ENCODE results near the gene DENND1A.

Gene DENND1A

DNA sequence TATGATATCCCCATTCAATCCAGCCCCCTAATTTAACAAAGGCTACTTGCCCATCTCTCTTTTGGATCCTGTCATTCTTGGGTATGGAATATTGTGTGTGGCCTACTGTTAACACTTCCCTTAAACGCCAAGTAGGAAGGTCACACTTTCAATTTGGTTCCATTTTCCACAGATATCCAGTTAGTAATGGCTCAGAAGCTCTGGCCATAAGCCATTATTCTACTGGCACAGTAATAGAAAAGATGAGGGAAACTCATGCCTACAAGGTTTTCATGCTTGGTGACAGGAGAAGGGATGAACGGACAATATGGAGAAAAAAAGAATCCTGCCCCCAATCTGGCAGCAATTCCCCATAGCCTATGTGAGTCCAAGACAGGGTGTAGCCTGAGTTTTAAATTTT is 346.3 kb downstream of the DENND1A start:
- H3K9me2 ChIP-seq (replicated peaks; ENCODE audit: insufficient read depth, low read length), result no peaks in the 10 kb centered on the region
- no peaks in the 10 kb centered on the region for H3K9me3 ChIP-seq (ENCODE audit: insufficient read depth, low read length)
- H3K27me3 ChIP-seq (ENCODE audit: low read length), result no peaks in the 10 kb centered on the region
- no peak overlapping the region for H3K27ac ChIP-seq (ENCODE audit: low read depth, low read length)
- no peak overlapping the region for H3K4me2 ChIP-seq (ENCODE audit: low read depth, low read length, poor library complexity, severe bottlenecking)
- no peaks in the 10 kb centered on the region for H3F3A ChIP-seq (ENCODE audit: insufficient read depth)
- no peaks in the 10 kb centered on the region for H3K36me3 ChIP-seq (ENCODE audit: low read length)
- no peaks in the 10 kb centered on the region for H3K79me2 ChIP-seq (ENCODE audit: insufficient read depth, low read length)
- H2AFZ ChIP-seq (ENCODE audit: low read depth, low read length, severe bottlenecking), result no peak overlapping the region
- H4K20me1 ChIP-seq (ENCODE audit: low read depth, low read length), result no peaks in the 10 kb centered on the region
- no peak for TF ChIP-seq EZH2phosphoT487 (conservative IDR thresholded peaks at IDR 0.05; ENCODE audit: low read length)
- TF ChIP-seq, protein P1, sequence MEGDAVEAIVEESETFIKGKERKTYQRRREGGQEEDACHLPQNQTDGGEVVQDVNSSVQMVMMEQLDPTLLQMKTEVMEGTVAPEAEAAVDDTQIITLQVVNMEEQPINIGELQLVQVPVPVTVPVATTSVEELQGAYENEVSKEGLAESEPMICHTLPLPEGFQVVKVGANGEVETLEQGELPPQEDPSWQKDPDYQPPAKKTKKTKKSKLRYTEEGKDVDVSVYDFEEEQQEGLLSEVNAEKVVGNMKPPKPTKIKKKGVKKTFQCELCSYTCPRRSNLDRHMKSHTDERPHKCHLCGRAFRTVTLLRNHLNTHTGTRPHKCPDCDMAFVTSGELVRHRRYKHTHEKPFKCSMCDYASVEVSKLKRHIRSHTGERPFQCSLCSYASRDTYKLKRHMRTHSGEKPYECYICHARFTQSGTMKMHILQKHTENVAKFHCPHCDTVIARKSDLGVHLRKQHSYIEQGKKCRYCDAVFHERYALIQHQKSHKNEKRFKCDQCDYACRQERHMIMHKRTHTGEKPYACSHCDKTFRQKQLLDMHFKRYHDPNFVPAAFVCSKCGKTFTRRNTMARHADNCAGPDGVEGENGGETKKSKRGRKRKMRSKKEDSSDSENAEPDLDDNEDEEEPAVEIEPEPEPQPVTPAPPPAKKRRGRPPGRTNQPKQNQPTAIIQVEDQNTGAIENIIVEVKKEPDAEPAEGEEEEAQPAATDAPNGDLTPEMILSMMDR (IDR thresholded peaks at IDR 0.05; ENCODE audit: insufficient read depth, low read length, poor library complexity, severe bottlenecking), result no peak
- H3K9ac ChIP-seq (ENCODE audit: low read length), result no peak overlapping the region
- H3K4me3 ChIP-seq (ENCODE audit: insufficient read depth, low read length, poor library complexity, severe bottlenecking), result no peak overlapping the region

DNA sequence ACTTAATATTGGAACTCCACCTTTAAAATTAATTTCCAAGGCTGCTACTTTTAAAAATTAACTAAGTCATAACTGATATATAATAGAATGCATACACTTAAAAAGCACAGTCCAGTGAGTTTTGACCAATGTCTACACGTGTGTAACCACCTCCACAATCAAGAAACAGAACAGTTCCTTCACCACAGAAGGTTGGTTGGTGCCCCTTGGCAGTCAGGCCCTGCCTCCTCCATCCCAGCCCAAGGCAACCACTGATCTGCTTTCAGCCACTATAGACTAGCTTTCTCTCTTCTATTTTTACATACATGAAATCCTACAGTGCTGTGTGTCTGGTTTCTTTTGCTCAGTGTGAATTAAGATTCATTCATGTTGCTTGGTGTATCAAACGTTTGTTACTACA is 358.7 kb downstream of the DENND1A start:
- Histone ChIP-seq H3K9ac (ENCODE audit: low read length) (no peak overlapping the region), H4K20me1 (ENCODE audit: low read depth, low read length) (no peaks in the 10 kb centered on the region), H3K79me2 (ENCODE audit: insufficient read depth, low read length) (no peaks in the 10 kb centered on the region), H3F3A (ENCODE audit: insufficient read depth) (no peaks in the 10 kb centered on the region), H3K9me2 (replicated peaks; ENCODE audit: insufficient read depth, low read length) (no peaks in the 10 kb centered on the region), H3K36me3 (ENCODE audit: low read length) (no peaks in the 10 kb centered on the region), H2AFZ (ENCODE audit: low read depth, low read length, severe bottlenecking) (no peak overlapping the region), H3K27me3 (ENCODE audit: low read length) (no peaks in the 10 kb centered on the region), H3K27ac (ENCODE audit: low read depth, low read length) (no peak overlapping the region), H3K4me3 (ENCODE audit: insufficient read depth, low read length, poor library complexity, severe bottlenecking) (no peak overlapping the region), H3K4me2 (ENCODE audit: low read depth, low read length, poor library complexity, severe bottlenecking) (no peak overlapping the region), H3K9me3 (ENCODE audit: insufficient read depth, low read length) (peaks cover under 1% of the 10 kb centered on the region; the same call in 1 of the 2 replicates)
- TF ChIP-seq EZH2phosphoT487 (conservative IDR thresholded peaks at IDR 0.05; ENCODE audit: low read length), result no peak
- TF ChIP-seq, protein P1 (IDR thresholded peaks at IDR 0.05; ENCODE audit: insufficient read depth, low read length, poor library complexity, severe bottlenecking), result no peak

- Histone ChIP-seq H3K4me3 (ENCODE audit: insufficient read depth, low read length, poor library complexity, severe bottlenecking) (no peak overlapping the region), H3K27ac (ENCODE audit: low read depth, low read length) (no peak overlapping the region), H3K9me3 (ENCODE audit: insufficient read depth, low read length) (no peaks in the 10 kb centered on the region), H3K4me2 (ENCODE audit: low read depth, low read length, poor library complexity, severe bottlenecking) (no peak overlapping the region), H3K36me3 (ENCODE audit: low read length) (no peaks in the 10 kb centered on the region), H3K79me2 (ENCODE audit: insufficient read depth, low read length) (no peaks in the 10 kb centered on the region), H3K9ac (ENCODE audit: low read length) (no peak overlapping the region), H3K9me2 (replicated peaks; ENCODE audit: insufficient read depth, low read length) (no peaks in the 10 kb centered on the region), H2AFZ (ENCODE audit: low read depth, low read length, severe bottlenecking) (no peak overlapping the region), H3K27me3 (ENCODE audit: low read length) (no peaks in the 10 kb centered on the region), H4K20me1 (ENCODE audit: low read depth, low read length) (no peaks in the 10 kb centered on the region), H3F3A (ENCODE audit: insufficient read depth) (no peaks in the 10 kb centered on the region)
- no peak for TF ChIP-seq EZH2phosphoT487 (conservative IDR thresholded peaks at IDR 0.05; ENCODE audit: low read length)
- TF ChIP-seq, protein P1 (IDR thresholded peaks at IDR 0.05; ENCODE audit: insufficient read depth, low read length, poor library complexity, severe bottlenecking), result no peak
These were observed 360.9 kb downstream of the DENND1A start for GRCh38 chr9:123568691-123569688.

Data from SU-DHL-6 (cell line).